ENCODE measurements around the gene MSH3.

The MSH3 gene

DNA sequence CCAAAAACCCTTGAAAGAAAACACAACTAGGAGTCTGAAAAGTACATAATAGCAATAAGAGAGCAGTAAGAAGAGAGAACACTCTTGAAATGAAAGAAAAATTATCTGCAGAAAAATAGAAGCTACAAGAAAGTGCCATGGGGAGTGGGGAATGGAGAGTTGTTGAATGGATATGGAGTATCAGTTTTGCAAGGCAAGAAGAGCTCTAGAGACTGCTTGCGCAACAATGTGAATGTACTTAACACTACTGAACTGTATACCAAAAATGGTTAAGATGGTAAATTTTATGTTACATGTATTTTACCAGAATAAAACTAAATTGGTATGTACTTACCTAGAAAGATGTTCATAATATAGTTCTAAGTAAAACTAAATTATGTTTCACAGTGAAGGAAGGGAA lies 251.0 kb downstream of the MSH3 start:
- TF ChIP-seq, protein P1, sequence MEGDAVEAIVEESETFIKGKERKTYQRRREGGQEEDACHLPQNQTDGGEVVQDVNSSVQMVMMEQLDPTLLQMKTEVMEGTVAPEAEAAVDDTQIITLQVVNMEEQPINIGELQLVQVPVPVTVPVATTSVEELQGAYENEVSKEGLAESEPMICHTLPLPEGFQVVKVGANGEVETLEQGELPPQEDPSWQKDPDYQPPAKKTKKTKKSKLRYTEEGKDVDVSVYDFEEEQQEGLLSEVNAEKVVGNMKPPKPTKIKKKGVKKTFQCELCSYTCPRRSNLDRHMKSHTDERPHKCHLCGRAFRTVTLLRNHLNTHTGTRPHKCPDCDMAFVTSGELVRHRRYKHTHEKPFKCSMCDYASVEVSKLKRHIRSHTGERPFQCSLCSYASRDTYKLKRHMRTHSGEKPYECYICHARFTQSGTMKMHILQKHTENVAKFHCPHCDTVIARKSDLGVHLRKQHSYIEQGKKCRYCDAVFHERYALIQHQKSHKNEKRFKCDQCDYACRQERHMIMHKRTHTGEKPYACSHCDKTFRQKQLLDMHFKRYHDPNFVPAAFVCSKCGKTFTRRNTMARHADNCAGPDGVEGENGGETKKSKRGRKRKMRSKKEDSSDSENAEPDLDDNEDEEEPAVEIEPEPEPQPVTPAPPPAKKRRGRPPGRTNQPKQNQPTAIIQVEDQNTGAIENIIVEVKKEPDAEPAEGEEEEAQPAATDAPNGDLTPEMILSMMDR (IDR thresholded peaks at IDR 0.05; ENCODE audit: borderline replicate concordance, insufficient read depth, low read depth, low read length): no peak
- H3K4me3 ChIP-seq (ENCODE audit: low read depth, low read length): no peak overlapping the region

DNA sequence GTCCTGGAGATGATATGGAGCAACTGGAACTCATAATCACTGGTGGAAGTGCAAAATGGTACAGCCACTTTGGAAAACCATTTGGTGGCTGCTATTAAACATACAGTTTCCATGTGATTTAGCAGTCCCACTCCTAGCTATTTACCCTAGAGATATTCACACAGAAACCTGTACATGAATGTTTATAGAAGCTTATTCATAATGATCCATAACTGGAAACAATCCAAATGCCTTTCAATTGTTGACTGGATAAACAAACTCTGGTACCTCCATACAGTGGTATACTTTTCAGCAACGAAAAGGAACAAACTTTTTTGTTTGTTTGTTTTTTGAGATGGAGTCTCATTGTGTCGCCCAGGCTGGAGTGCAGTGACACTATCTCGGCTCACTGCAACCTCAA lies 258.0 kb downstream of the MSH3 start:
- no peak overlapping the region for H3K4me3 ChIP-seq (ENCODE audit: low read depth, low read length)
- TF ChIP-seq, protein P1 (IDR thresholded peaks at IDR 0.05; ENCODE audit: borderline replicate concordance, insufficient read depth, low read depth, low read length): no peak

DNA sequence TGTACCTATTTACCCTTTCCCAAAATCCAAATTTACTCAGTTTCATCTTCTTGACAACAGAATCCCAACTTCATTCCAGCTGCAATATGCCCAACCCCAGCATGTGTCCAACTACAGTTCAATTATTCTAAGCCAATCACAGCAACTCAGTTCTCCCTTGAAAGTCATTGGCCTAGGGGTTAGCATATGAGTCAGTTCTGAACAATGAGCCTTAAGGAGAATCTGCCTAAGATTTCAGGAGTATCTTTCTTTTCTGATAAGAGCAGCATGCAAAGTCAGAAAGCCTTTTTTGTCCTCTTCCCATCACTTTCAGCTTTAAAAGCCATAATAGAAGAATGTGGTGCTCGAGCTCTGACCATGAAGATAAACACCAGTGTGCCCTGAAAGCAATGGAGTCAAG lies 261.3 kb downstream of the MSH3 start:
- no peak overlapping the region for H3K4me3 ChIP-seq (ENCODE audit: low read depth, low read length)
- TF ChIP-seq, protein P1 (IDR thresholded peaks at IDR 0.05; ENCODE audit: borderline replicate concordance, insufficient read depth, low read depth, low read length): no peak

DNA sequence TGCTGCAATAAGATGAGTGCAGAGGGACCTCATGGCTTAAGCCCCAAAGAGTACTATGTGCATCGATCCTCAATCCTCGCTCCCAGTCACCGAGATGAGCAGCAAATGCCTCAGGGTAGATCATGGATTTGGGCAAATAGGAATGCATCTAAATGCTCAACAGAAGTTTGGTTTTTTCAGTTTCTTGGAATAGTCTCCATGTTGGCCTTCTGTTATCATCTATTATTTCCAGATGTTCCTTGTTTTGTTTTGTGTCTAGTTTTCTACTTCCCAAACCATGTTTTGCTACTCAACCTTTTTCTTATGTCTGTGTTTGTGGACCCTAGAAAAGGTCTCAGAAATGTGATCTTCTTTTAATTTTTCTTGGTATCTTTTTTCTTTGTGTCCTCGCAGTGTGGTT lies 262.2 kb downstream of the MSH3 start:
- no peak overlapping the region for H3K4me3 ChIP-seq (ENCODE audit: low read depth, low read length)
- TF ChIP-seq, protein P1 (IDR thresholded peaks at IDR 0.05; ENCODE audit: borderline replicate concordance, insufficient read depth, low read depth, low read length): no peak

DNA sequence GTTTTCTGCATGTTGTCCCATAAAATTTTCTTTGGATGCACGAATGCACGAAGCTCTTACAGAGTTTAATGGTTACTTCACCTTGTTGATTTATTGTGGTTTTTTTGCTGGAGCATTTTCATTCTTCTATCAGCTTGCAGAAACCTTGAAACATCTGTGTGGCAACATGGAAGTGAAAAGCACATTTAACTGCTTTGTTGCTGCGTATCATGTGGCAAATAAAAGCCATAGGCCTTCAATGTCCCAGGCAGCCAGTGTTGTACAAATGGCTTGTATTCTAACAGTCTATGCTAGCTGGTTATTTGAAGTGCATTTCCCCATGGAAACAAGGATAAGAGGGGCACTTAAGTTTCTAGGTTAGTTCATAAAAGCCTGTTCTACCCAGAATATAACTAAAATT lies 263.2 kb downstream of the MSH3 start:
- TF ChIP-seq, protein P1 (IDR thresholded peaks at IDR 0.05; ENCODE audit: borderline replicate concordance, insufficient read depth, low read depth, low read length): no peak

DNA sequence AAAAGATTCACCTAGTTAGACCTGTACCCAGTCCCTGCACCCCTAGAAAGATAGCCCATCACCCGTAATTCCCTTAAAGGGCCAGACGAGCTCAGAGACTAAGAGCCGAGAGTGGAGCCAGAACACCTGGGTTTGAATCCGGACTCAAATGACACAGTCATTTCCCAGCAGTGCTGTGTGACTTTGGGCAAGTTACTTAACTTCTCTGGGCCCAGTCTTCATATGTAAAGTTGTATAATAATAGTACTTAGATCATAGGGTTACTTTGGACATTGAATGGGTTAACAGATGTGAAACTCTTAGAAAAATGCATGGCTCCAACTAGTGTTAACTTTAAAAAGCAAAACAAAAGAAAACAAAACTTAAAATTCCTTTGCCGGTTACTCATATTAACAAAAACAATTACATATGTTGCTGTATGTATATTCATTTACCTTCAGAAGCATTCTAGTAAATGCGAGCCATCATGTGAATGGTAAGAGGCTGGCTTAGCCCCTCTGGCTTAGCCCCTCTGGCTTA lies 265.3 kb downstream of the MSH3 start:
- H3K4me3 ChIP-seq (ENCODE audit: low read depth, low read length): no peak overlapping the region
- TF ChIP-seq, protein P1 (IDR thresholded peaks at IDR 0.05; ENCODE audit: borderline replicate concordance, insufficient read depth, low read depth, low read length): no peak

More for the DNA sequence above, 263.2 kb downstream of the MSH3 start:
- H3K4me3 ChIP-seq (ENCODE audit: low read depth, low read length): no peak overlapping the region

DNA sequence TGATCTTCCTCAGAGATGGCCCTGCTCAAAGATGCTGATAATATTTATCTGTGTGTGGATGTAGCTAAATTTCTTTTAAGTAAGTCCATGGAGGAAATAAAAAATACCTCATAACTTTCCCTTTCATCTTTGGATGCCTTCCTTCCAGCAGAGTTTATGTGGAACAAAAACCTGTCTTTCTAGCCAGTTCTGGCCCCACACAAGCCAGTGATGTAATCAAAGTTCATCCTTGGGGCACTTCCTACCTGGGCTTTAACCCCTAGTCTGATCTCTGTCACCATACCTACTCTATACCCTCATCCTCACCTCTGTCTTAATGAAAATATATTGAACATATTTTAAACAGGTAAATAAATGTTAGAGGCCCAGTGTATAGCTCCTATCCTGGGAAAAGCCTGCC lies 265.9 kb downstream of the MSH3 start:
- H3K4me3 ChIP-seq (ENCODE audit: low read depth, low read length): no peak overlapping the region
- TF ChIP-seq, protein P1 (IDR thresholded peaks at IDR 0.05; ENCODE audit: borderline replicate concordance, insufficient read depth, low read depth, low read length): no peak

Data from GM12875 (cell line).